NB4 (cell line): Measurements from ENCODE around the gene GADD45A.

Source experiments
- CTCF ChIP-seq: IDR thresholded peaks from one replicate; pipeline ENCODE4 v1.5.1; 2012; ENCODE audit warnings: low read depth, low read length
- TF ChIP-seq, protein P1 (sequence below): IDR thresholded peaks from 2 replicates; pipeline ENCODE4 v1.6.1; 2011; ENCODE audit warnings: low read depth, low read length

GRCh38 chr1:67650061-67650460, 34.9 kb upstream of the GADD45A start:
- no peak for TF ChIP-seq CTCF
- TF ChIP-seq, protein P1, sequence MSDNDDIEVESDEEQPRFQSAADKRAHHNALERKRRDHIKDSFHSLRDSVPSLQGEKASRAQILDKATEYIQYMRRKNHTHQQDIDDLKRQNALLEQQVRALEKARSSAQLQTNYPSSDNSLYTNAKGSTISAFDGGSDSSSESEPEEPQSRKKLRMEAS = no peak
